ENCODE results near the gene MRPL55. TPM values are rescaled to one million over a fixed set of nuclear protein-coding genes. Genes with fewer than 3 reads are reported as not detected.

MRPL55 gene
- total RNA-seq, 1 donor from 2014 or later = 82.8 TPM

DNA sequence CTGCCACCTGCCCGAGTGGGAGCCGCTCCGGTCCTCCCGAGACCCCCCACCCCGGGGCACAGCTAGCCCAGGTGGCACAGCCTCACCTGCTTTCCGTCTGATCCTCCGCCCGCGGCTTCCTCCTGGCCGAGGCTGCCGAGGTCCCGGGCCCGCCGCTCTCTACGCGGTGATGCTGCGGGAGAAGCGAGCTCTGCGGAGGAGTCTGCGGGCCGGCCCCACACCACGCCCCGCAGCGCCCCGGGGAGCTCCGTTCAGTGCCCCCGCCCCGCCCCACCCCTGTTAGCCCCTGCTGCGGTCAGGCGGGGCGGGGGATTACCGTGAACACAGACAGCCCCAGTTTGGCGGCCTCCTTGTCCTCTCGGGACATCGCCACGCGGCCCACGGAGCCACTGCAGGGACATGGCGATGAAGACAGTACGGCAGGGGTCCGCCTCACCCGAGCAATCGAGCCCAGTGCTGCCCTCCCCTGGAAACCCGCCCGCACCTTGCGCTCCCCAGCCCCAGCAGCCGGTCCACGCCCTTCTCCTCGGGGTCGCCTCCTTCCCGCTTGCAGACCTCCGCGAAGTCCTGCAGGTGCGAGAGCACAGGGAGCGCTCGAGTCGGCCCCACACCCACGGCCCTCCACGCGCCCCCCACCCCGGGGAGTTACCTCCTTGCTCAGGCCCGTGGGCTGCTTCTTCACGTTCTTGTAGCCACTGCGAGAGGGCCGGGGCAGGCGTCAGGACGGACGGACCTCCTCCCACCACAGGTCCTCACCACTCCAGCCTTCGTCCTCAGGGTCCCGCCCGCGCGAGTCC is 6.9 kb downstream of the MRPL55 start:
- no peak for DNase-seq (ENCODE audit: low read depth)

DNA sequence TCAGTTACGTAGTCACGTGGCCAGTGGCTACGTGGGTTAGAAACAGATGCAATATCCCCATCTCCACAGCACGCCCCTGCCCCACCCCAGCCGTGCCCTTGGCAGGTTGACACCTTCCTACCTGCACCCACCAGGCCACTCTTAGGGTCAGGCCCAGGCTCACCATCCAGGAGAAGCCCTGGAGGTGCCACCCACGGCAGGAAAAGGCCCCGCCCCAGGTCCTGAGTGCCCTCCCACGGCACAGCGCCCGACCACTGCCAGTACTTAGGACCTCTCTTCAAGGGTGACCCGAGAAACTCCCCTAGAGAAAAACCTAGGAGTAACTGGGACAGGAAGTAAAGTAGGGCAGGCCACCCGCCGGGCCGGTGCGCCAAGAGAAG is 7.5 kb downstream of the MRPL55 start:
- DNase-seq (ENCODE audit: low read depth) = no peak

DNA sequence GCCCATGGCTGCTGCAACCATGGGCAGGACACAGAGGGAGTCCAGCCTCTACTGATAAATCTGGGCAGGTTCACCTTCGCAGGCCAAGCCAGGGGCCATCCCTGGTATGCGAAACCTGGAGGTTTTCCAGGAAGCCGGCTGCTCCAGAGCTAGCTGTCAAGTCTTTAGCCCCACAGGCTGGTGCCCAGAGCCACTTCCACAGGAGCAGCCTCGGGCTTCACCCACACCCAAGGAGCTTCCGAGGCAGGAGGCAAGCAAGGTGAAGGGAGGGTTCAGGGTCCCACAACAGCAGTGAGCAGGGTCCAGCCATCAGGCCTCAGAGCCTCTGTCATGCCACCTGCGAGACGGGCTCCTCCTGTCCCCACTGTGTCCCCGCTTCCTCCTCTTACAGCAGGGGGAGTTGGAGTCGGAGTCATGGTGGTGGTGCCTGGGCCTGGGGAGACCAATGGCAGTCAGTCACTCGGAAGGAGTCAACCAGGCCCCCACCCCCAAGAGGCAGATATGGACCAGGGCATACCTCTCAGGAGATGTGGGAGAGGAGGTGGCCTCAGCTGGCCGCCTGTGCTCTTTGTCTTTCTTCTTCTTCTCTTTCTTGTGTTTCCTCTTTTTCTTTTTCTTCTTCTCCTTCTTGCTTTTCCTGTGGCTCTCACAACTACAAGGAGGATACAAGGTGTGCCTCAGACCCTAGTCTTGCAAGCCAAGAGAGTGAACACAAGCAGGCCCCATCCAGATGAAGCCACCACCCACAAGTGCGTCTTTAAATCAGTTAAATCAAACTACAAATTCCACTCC is 8.1 kb downstream of the MRPL55 start:
- no peak for DNase-seq (ENCODE audit: low read depth)

DNA sequence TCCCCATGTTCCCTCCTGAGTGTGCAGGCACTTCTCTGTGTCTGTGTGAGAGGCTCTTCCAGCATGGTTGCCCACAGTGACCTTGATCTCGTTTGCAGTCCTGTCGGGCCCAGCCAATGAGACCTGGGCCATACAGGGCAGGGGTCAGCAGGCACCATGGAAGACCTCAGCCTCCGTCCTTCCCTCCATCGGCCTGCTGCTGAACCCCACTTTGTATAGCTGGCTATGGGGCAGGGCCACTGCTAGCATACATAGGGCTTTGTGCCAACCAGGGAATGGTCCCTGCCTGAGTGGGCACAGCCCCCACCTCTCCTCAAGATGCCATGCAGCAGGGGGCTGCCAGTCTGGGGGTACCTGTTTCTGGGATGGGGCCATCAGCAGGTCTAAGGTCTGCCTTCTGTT is 9.8 kb downstream of the MRPL55 start:
- DNase-seq (ENCODE audit: low read depth) = no peak

DNA sequence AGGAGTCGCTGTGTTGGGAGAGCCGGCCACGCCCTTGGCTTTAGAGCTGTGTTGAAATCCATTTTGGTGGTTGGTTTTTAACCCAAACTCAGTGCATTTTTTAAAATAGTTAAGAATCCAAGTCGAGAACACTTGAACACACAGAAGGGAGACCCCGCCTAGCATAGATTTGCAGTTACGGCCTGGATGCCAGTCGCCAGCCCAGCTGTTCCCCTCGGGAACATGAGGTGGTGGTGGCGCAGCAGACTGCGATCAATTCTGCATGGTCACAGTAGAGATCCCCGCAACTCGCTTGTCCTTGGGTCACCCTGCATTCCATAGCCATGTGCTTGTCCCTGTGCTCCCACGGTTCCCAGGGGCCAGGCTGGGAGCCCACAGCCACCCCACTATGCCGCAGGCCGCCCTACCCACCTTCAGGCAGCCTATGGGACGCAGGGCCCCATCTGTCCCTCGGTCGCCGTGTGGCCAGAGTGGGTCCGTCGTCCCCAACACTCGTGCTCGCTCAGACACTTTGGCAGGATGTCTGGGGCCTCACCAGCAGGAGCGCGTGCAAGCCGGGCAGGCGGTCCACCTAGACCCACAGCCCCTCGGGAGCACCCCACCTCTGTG is 10.7 kb downstream of the MRPL55 start:
- no peak for DNase-seq (ENCODE audit: low read depth)

DNA sequence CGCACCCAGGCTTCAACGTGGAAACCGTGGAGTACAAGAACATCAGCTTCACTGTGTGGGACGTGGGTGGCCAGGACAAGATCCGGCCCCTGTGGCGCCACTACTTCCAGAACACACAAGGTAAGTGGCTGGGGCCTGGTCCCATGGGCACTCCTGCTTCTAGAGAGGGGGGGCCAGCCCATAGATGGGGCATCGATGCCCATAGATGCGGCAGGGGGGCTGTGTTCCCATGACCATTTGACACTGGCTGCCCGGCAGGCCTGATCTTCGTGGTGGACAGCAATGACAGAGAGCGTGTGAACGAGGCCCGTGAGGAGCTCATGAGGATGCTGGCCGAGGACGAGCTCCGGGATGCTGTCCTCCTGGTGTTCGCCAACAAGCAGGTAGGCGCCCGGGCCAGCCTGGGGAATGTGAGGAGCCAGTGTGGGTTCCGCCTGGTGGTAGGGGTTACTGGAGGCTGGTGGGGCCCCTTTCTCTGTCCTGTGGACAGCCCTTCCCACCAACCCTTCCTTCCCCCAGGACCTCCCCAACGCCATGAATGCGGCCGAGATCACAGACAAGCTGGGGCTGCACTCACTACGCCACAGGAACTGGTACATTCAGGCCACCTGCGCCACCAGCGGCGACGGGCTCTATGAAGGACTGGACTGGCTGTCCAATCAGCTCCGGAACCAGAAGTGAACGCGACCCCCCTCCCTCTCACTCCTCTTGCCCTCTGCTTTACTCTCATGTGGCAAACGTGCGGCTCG is 11.6 kb downstream of the MRPL55 start:
- DNase-seq (ENCODE audit: low read depth) = no peak

DNA sequence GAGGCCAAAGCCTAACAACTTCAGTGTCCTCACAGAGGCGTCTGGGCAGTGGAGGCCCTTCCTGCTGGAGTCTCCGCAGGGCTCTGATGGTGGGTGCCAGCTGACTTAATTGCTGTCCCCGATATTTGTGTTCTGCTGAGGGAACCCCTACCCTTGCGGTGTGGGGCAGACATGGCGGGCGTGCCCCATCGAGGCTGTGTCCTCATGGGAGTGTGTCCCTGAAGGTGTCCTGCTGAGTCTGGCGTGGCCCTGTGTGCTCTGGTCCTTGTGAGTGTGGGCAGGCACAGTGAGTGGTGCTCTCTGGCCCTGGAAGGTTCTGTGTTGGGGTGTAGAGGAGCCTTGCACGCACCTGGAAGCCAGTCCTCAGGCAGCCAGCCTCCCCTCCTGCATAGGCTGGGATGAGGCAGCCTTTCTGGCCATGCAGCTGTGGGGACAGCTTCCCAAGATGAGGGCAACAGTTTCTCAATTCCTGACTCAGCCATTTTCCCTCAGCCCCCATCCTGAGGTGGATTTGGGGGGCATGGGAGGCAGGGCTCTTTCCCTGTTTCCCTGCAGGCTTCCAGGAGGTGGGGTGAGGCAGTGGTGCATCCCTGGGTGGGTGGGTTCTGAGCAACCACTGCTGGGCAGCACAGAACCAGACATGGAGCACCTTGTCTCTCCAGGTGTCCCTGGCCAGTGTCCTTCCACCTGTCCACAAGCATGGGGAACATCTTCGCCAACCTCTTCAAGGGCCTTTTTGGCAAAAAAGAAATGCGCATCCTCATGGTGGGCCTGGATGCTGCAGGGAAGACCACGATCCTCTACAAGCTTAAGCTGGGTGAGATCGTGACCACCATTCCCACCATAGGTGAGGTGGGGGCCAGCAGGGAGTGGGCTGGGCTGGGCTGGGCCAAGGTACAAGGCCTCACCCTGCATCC is 12.4 kb downstream of the MRPL55 start:
- DNase-seq (ENCODE audit: low read depth) = no peak

DNA sequence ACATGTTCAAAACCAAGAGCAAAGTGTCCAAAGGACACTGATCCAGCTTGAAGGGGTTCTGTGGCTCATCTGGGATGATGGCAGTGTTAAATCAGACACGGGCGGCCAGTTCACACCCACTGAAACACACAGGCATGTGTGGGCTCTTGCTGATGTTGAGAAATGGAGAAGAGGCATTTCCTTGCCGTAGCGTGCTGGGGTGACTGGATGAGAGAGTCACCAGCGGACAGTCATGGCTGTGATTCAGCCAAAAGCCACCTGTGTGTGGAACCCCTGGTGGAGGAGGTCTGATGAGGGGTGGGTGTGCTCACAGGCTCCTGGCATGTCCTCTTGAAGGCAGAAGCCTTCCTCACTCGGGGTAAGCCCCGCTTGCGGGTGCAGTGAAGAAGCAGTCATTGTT is 13.2 kb downstream of the MRPL55 start:
- DNase-seq (ENCODE audit: low read depth) = no peak

DNA sequence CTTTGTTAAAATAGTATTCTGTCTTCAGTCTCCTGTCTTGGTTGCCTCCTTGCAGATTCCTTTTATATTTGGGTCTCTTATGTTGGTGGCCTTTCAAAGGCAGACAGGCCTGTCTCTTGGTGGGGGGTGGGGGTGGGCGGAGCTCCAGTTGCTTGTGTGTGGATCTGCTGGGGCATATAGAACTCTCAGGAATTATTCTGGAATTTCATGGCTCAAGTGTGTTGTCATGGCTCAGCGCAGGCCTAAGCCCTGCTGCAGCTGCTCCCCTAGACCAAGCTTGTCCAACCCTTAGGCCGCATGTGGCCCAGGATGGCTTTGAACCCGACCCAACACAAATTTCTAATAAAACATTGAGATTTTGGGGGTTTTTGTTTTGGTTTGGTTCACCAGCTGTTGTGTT is 13.9 kb downstream of the MRPL55 start:
- DNase-seq (ENCODE audit: low read depth) = no peak

DNA sequence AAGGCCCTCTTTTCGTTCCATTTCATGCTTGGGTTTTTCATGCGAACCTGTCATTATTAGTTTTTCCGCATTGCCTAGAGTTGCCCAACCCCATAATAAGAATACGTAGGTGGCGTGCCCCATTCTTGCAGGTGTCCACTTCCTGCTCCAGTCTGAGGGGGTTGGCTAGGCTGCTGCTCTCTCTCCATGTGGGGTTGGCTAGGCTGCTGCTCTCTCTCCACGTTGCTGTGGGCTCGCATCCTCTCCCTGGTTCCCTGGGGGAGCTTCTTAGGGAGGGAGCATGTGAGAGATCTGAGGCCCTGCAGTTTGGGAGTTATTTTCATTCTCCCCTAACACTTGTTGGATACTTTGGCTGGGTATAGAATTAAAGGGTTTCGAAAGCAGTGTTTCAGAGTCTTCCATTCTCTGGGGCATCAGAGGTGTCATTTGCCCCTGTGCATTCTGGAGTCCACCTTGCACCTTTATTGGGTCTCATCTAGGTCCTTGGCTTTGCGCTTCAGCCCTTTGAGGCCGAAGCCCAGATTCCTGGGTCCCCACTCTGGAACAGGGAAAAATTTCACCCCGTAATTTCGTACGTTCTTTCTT is 14.6 kb downstream of the MRPL55 start:
- no peak for DNase-seq (ENCODE audit: low read depth)

DNA sequence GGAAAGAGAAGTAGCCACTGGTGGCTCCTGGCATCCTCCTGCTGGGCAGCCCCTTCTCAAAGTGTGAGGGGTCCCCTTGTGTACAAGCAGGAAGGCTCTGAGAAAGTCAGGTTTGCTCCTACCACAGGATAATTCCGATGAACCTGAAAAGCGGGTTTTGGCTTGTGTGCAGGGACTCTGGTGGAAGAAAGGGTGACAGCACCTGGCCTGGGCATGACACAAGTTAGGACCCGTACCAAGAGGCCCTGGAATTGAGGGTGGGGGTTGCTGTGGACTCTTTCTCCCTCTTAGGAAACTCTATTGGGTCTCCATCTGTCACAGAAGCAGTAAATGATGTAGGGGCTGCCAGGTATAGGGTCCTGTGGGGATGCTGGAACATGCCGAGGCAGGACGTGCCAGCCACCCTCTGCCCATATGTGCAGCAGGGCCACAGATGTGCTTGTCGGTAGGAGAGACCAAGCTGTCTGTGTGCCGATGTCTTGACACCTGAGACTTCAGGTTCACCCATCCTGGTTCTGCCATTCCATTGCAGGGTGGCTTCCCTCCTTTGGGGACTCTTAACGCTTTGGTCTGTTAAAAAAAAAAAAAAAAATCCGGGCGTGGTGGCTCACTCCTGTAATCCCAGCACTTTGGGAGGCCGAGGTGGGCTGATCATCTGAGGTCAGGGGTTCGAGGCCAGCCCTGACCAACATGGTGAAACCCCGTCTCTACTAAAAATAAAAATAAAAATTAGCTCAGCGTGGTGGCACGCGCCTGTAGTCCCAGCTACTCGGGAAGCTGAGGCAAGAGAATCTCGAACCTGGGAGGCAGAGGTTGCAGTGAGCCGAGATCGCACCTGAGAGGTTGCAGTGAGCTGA is 15.8 kb downstream of the MRPL55 start:
- no peak for DNase-seq (ENCODE audit: low read depth)

DNA sequence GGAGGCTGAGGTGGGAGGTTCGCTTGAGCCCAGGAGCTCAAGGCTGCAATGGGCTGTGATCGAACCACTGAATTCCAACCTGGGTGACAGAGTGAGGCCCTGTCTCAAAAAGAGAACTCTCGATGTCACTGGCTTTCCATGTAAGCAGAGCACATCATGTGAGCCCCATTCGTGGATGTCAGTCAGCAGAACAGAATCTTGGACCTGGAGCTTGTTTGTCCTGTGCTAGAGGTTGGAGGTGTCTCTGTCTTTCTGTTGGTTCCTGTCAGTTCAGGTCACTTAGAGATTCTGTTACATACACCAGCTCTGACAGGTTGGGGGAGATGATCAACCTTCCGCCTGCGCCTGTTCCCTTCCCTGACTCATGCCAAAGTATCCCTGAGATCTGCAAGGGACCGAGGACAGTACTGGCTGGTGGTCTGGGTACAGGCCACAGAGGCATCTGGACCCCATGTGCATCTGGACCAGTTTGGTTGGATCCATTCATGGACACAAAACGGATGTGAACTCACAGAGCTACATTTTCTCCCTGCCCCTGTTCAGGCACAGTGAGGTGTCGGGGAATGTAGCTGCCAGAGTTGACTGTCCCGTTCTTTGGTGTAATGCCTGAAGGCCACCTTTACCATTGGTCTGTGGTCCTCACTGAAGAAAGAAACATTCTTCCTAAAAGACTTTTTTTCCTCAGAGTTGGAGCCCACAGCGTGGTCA is 16.6 kb downstream of the MRPL55 start:
- DNase-seq (ENCODE audit: low read depth) = no peak

DNA sequence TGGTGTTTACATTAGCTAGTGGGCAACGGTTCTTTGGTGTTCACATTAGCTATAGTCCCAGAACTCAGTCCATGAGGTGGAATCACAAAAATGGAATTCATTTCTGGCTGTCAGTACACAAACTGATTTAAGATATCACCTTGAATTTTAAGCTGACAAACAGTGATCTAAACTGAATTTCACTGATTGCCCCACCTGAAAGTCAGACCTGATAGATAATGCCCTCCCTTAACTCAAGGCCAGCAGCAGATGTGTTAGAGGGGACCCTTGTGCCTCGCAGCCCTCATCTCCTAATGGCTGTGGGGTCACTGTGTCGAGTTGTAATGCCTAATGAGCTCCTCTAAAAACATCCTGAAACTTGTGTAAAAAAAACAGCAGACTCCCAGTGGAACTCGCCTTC is 18.0 kb downstream of the MRPL55 start:
- no peak for DNase-seq (ENCODE audit: low read depth)

DNA sequence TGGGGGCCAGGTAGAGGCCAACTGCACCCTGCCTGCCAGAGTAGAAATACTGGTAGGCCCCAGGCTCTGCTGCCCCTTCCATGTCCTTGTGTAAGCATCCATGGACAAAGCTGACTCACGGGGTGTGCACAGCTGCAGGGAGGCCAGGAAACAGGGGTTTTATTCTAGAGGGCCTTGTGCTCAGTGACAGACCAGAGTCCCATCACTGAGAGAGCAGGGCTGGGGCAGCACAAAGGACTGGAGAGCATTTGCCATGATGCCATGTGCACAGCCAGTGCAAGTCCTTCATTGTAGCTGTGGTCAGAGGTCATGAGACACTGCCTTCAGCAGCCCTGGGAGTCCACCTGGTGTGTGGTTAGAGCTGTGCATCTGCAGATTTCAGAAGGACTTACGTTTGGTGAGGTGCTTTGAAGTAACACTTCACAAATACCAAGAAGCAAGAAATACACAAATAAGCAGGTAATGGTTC is 18.5 kb downstream of the MRPL55 start:
- peak; percentile 70 for DNase-seq (ENCODE audit: low read depth)

DNA sequence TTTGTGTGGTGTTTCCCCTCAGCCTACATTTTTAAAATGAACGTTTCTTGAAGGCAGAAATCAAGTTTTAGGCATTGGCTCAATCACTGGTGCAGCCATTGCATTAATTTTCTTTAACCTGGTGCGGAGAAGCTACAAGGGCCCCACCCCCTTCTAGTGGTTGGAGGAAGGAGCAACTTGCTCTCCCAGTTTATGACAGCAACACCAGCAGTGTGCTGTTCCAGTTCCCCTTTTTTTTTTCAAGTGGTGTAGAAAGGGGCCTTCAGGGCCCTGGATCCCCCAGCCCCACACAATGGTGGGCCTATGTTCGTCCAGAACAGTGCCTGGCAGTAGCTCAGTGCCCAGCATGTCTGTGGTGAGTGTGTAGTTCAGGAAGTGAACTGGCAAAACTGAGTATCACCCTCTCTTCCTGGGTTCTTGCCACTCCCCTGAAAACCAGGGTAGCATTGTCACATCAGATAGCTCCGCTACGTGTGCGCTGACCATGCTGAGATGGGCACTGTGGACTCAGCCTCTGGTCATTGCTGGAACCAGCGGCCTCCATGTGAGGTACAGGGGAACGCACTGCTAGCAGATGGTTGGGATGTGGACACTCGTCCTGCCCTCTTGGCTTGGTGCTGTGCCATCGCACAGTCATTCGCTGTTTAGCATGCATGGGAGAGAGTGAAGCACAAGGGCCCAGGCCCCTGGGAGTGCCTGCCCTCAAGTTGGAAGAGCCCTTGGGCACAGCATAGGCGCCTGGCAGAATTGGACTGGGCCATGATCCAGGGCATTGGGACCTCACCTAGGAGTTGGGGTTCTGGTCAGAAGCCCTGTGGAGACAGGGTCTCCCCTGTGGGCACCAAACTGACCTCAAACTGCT is 19.3 kb downstream of the MRPL55 start:
- no peak for DNase-seq (ENCODE audit: low read depth)

DNA sequence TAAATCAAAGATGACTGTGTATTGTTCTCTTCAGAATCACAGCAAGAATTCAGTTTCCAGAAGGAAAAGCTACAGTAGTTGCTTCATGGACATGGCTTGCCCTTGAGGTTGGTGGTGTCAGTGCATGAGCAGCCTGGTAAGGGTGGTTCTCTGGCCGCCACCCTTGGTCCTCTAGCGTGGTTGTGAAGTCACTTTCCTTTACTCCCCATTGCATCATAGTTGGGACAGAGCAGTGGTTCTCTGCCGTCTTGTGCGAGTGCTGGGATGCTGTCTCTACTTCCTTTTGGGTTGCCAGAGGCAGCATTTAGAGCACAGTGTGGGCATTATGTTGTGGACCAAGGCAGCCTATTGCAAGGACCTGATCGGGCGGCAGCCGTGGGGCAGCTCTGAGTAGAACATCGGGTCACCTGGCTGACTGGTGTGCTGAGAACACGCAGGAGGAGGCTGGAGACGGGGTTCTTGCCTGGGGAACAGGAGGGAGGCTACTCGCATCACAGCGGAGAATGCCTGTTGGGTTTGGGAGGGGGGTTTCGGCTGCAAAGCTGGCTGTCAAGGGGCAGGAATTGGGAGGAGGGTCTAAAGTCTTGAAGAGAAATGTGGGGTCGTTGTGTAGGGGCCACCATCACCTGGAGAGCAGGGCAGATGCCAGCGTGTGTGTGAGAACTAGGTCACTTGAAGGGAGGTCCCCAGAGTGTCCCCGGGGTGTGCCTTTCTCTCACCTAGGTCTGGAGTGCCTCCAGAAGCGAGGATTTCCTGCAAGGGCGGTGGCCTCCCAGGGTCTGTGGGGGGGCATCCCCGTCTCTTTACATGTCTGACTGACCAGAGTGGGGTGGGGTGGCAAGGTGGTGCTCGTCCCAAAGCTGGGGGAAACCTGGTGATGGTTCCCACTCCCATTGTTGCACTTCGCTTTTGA is 20.3 kb downstream of the MRPL55 start:
- DNase-seq (ENCODE audit: low read depth) = no peak
